Mesenchymal stem cell (in vitro differentiated cells and primary cell): ENCODE data around the gene MSH5. TPM values are rescaled to one million over a fixed set of nuclear protein-coding genes. Genes with fewer than 3 reads are reported as not detected.
"Not testable (repeated sequence)": the region's sequence is repeated elsewhere in the genome, so short reads cannot be mapped to it uniquely, and the experiment has no call there.

Experiments
- DNase-seq: peaks from one replicate; pipeline ENCODE4 v3.0.0-alpha.2; 2013
- H2AFZ ChIP-seq: one replicate; pipeline ENCODE4 v1.6.1; 2013; ENCODE audit warnings: low read depth, mild to moderate bottlenecking, control low read depth, inconsistent platforms, low read length, moderate library complexity
- H2AK5ac ChIP-seq: 2 replicates; pipeline ENCODE4 v1.6.1; 2013; ENCODE audit warnings: low read length, moderate library complexity, mild to moderate bottlenecking, inconsistent platforms; ENCODE audit not compliant: severe bottlenecking
- H2BK120ac ChIP-seq: one replicate; pipeline ENCODE4 v1.6.1; 2013; ENCODE audit warnings: low read depth, mild to moderate bottlenecking, inconsistent platforms, low read length, moderate library complexity
- H2BK12ac ChIP-seq, 2 experiments: one replicate each; pipeline ENCODE4 v1.6.1; 2013; ENCODE audit warnings: inconsistent platforms in 2 of 2, low read length in 2 of 2, mild to moderate bottlenecking in 2 of 2, moderate library complexity in 2 of 2, control low read depth in 1 of 2
- H2BK15ac ChIP-seq: one replicate; pipeline ENCODE4 v1.6.1; 2013; ENCODE audit warnings: mild to moderate bottlenecking, low read depth, inconsistent platforms; ENCODE audit not compliant: poor library complexity, severe bottlenecking
- H2BK5ac ChIP-seq: 2 replicates; pipeline ENCODE4 v1.6.1; 2013; ENCODE audit warnings: low read depth, mild to moderate bottlenecking, low read length, control low read depth, inconsistent platforms; ENCODE audit not compliant: poor library complexity, severe bottlenecking
- H3K14ac ChIP-seq, 2 experiments: one replicate each; pipeline ENCODE4 v1.6.1; 2013; ENCODE audit warnings: inconsistent platforms in 2 of 2, low read length in 2 of 2, control low read depth in 1 of 2, mild to moderate bottlenecking in 1 of 2, moderate library complexity in 1 of 2
- H3K18ac ChIP-seq, 2 experiments: one replicate each; pipeline ENCODE4 v1.6.1; 2013; ENCODE audit warnings: inconsistent platforms in 2 of 2, low read length in 2 of 2, control low read depth in 1 of 2, low read depth in 1 of 2, mild to moderate bottlenecking in 1 of 2
- H3K23ac ChIP-seq, 2 experiments: one replicate each; pipeline ENCODE4 v1.6.1; 2013; ENCODE audit warnings: inconsistent platforms in 2 of 2, low read length in 2 of 2, mild to moderate bottlenecking in 2 of 2, moderate library complexity in 2 of 2, control low read depth in 1 of 2
- H3K27ac ChIP-seq: 2 replicates; pipeline ENCODE4 v1.5.1; 2013; ENCODE audit warnings: mild to moderate bottlenecking, moderate library complexity, low read length, control low read depth, inconsistent platforms; ENCODE audit not compliant: poor library complexity, severe bottlenecking
- H3K27me3 ChIP-seq, 2 experiments: 2 replicates each; pipeline versions ENCODE4 v1.6.1 to v1.7.0; 2013; ENCODE audit warnings: low read length in 2 of 2, mild to moderate bottlenecking in 2 of 2, moderate library complexity in 2 of 2, control low read depth in 1 of 2, inconsistent platforms in 1 of 2; ENCODE audit not compliant: control insufficient read depth in 1 of 2, insufficient read depth in 1 of 2
- H3K36me3 ChIP-seq, 2 experiments: 2 replicates each; pipeline versions ENCODE4 v1.6.1 to v1.7.0; 2013; ENCODE audit warnings: low read length in 2 of 2, control low read depth in 1 of 2, inconsistent platforms in 1 of 2, low read depth in 1 of 2, mild to moderate bottlenecking in 1 of 2; ENCODE audit not compliant: insufficient read depth in 2 of 2, control insufficient read depth in 1 of 2
- H3K4ac ChIP-seq, 2 experiments: one replicate each; pipeline ENCODE4 v1.6.1; 2013; ENCODE audit warnings: inconsistent platforms in 2 of 2, low read length in 2 of 2, mild to moderate bottlenecking in 2 of 2, moderate library complexity in 2 of 2, control low read depth in 1 of 2, low read depth in 1 of 2
- H3K4me1 ChIP-seq: 2 replicates; pipeline ENCODE4 v1.6.1; 2013; ENCODE audit warnings: low read depth, low read length, control low read depth; ENCODE audit not compliant: control insufficient read depth, insufficient read depth
- H3K4me2 ChIP-seq: 2 replicates; pipeline ENCODE4 v1.6.1; 2013; ENCODE audit warnings: low read length, mild to moderate bottlenecking, inconsistent platforms; ENCODE audit not compliant: poor library complexity, severe bottlenecking
- H3K4me3 ChIP-seq, 2 experiments: 2 replicates each; pipeline versions ENCODE4 v1.5.1 to v1.7.0; 2013; ENCODE audit warnings: low read length in 2 of 2, mild to moderate bottlenecking in 2 of 2, control low read depth in 1 of 2, low read depth in 1 of 2; ENCODE audit not compliant: insufficient read depth in 1 of 2
- H3K79me1 ChIP-seq: replicated peaks from 2 replicates; pipeline ENCODE4 v1.6.1; 2013; ENCODE audit warnings: mild to moderate bottlenecking, control low read depth, low read length, inconsistent platforms; ENCODE audit not compliant: poor library complexity, severe bottlenecking
- H3K9ac ChIP-seq: 2 replicates; pipeline ENCODE4 v1.7.0; 2013; ENCODE audit warnings: mild to moderate bottlenecking, low read length, moderate library complexity
- H3K9me3 ChIP-seq: 2 replicates; pipeline ENCODE4 v1.7.0; 2013; ENCODE audit warnings: mild to moderate bottlenecking, low read length; ENCODE audit not compliant: control insufficient read depth
- H4K8ac ChIP-seq: one replicate; pipeline ENCODE4 v1.6.1; 2013; ENCODE audit warnings: inconsistent platforms, mild to moderate bottlenecking, low read length, moderate library complexity
- H4K91ac ChIP-seq: one replicate; pipeline ENCODE4 v1.6.1; 2013; ENCODE audit warnings: mild to moderate bottlenecking, low read length, inconsistent platforms
- WGBS: methylation state at CpG from one replicate; pipeline ENCODE4 v1.1.7; 2013; ENCODE audit warnings: mixed read lengths; 5-methylcytosine and 5-hydroxymethylcytosine counted together
- small RNA-seq: library from polyadenylated mRNA; stranded (forward); fragments of <200 nt; extraction: miRNeasy Mini kit (QIAGEN cat#:217004); gene quantifications from one replicate; pipeline ENCODE3, GENCODE V24; 2013; ENCODE audit warnings: low read depth

Gene MSH5

GRCh38 chr6:31808599-31808998 is 68.8 kb downstream of the MSH5 start:
- 91% methylated on average over 6 of the region's 10 CpGs for WGBS
- H3K36me3 ChIP-seq, H3K27ac ChIP-seq, H4K91ac ChIP-seq, H3K4me3 ChIP-seq, H2BK12ac ChIP-seq, H3K4me1 ChIP-seq, H2AFZ ChIP-seq, H2BK5ac ChIP-seq, H3K4me2 ChIP-seq, H3K14ac ChIP-seq, DNase-seq, H4K8ac ChIP-seq, H2BK120ac ChIP-seq, H3K9ac ChIP-seq, H3K9me3 ChIP-seq, H3K27me3 ChIP-seq, H3K18ac ChIP-seq, H3K79me1 ChIP-seq, H3K23ac ChIP-seq, H3K4ac ChIP-seq, H2AK5ac ChIP-seq, H2BK15ac ChIP-seq: not testable (repeated sequence)

GRCh38 chr6:31811645-31812044 is 71.8 kb downstream of the MSH5 start:
- Histone ChIP-seq H3K18ac (no peak overlapping the region), H3K4ac (no peak overlapping the region), H3K27ac (no peak overlapping the region), H3K14ac (no peak overlapping the region), H4K8ac (no peak overlapping the region), H3K9me3 (no peaks in the 10 kb centered on the region), H3K4me1 (peaks cover 2% of the 10 kb centered on the region), H3K4me3 (no peak overlapping the region), H3K4me2 (no peak overlapping the region), H3K79me1 (no peaks in the 10 kb centered on the region), H3K23ac (no peak overlapping the region), H2BK15ac (no peak overlapping the region), H2BK120ac (no peak overlapping the region), H3K36me3 (no peaks in the 10 kb centered on the region), H2AK5ac (no peak overlapping the region), H3K27me3 (no peaks in the 10 kb centered on the region), H3K9ac (no peak overlapping the region), H2BK5ac (no peak overlapping the region), H4K91ac (no peak overlapping the region), H2AFZ (no peak overlapping the region), H2BK12ac (no peak overlapping the region)
- DNase-seq, result no peak
- 95% methylated on average over 12 of the region's 12 CpGs for WGBS

Small RNAs within 50 kb of the gene (small RNA-seq; reads per million reads assigned to genes)
- gene LY6G6D (not detected), gene MIR4646 (not detected), gene MSH5-SAPCD1 (not detected), gene RF00019 (not detected), gene RNU6-850P (not detected), gene SAPCD1 (not detected)
